ENCODE results near the gene C19orf85.

The C19orf85 gene

DNA sequence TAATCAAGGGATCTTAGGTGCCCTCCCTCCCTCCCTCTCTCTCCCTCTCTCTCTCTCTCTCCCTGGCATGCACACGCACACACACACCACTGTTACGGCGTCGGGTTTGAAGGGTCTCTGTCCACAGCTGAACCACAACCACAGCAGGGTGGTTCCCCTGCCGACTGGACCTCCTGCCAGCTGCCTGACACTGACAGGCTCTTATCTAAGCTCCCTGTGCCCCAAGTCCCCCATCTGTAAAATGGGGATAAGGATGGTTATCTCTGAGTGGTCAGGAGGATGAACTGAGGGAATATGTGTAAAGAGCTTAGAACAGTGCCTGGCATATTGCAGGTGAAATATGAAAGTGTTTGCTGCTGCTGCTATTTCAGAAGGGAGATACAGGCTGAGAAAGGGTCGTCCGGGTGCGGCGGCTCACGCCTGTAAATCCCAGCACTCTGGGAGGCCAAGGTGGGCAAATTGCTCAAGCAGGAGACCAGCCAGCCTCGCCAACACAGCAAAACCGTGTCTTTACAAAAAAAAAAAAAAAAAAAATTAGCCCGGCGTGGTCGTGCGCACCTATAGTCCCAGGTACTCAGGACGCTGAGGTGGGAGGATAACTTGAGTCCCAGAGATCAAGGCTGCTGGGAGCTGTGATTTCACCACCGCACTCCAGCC is 20.6 kb downstream of the C19orf85 start:
- no peak overlapping the region for H2BK5ac ChIP-seq (ENCODE audit: low read length)
- WGBS (ENCODE audit: extremely low coverage, insufficient coverage, low lambda C conversion rate), result no CpG with 5 or more reads among the region's 18 CpGs
- no peaks in the 10 kb centered on the region for H3K36me3 ChIP-seq (ENCODE audit: control insufficient read depth, insufficient read depth, low read length)
- peaks cover 43% of the 10 kb centered on the region for H3K27me3 ChIP-seq (ENCODE audit: insufficient read depth, low read length, poor library complexity)
- no peak overlapping the region for H2AK5ac ChIP-seq (ENCODE audit: low read length)
- H3K18ac ChIP-seq (ENCODE audit: low read length), result no peak overlapping the region
- no peak overlapping the region for H3K4me3 ChIP-seq (ENCODE audit: low read length)
- H2BK120ac ChIP-seq (ENCODE audit: low read depth, low read length), result no peak overlapping the region
- no peak overlapping the region for H3K4me2 ChIP-seq (ENCODE audit: low read length)
- no peak overlapping the region for H3K4ac ChIP-seq (ENCODE audit: low read depth, low read length)
- no peak overlapping the region for H4K5ac ChIP-seq (ENCODE audit: low read length)
- H3K27ac ChIP-seq (ENCODE audit: low read depth, low read length), result no peak overlapping the region
- H4K8ac ChIP-seq (ENCODE audit: low read depth, low read length), result no peak overlapping the region
- no peaks in the 10 kb centered on the region for H3K79me1 ChIP-seq (ENCODE audit: low read length)
- DNase-seq, result no peak
- H3K23ac ChIP-seq (ENCODE audit: low read length), result no peak overlapping the region
- H3K9ac ChIP-seq (ENCODE audit: low read length), result no peak overlapping the region
- H3K79me2 ChIP-seq (ENCODE audit: control insufficient read depth, insufficient read depth, low read length), result no peaks in the 10 kb centered on the region
- H3K4me1 ChIP-seq (ENCODE audit: control insufficient read depth, low read depth, low read length), result no peaks in the 10 kb centered on the region
- H2BK15ac ChIP-seq (replicated peaks; ENCODE audit: low read depth), result no peak overlapping the region
- H3K56ac ChIP-seq (ENCODE audit: low read length), result no peak overlapping the region

GRCh38 chr19:55443045-55443823 is 21.3 kb downstream of the C19orf85 start, which contains the start of gene SHISA7:
Gene SHISA7 (minus strand): TSS chr19:55443300. CDS start chr19:55442863, 437 bp downstream.
- Histone ChIP-seq H4K5ac (ENCODE audit: low read length) (no peak within 1 kb of the TSS), H3K18ac (ENCODE audit: low read length) (no peak within 1 kb of the TSS), H3K4me2 (ENCODE audit: low read length) (no peak within 1 kb of the TSS), H4K8ac (ENCODE audit: low read depth, low read length) (no peak within 1 kb of the TSS), H2BK120ac (ENCODE audit: low read depth, low read length) (no peak within 1 kb of the TSS), H2BK5ac (ENCODE audit: low read length) (no peak within 1 kb of the TSS), H3K4ac (ENCODE audit: low read depth, low read length) (no peak within 1 kb of the TSS), H3K27me3 (ENCODE audit: insufficient read depth, low read length, poor library complexity) (peaks cover 43% of the 10 kb centered on the region), H3K27ac (ENCODE audit: low read depth, low read length) (no peak within 1 kb of the TSS), H3K79me2 (ENCODE audit: control insufficient read depth, insufficient read depth, low read length) (no peaks in the 10 kb centered on the region), H2AK5ac (ENCODE audit: low read length) (no peak within 1 kb of the TSS), H3K23ac (ENCODE audit: low read length) (no peak within 1 kb of the TSS), H3K36me3 (ENCODE audit: control insufficient read depth, insufficient read depth, low read length) (no peaks in the 10 kb centered on the region), H3K9ac (ENCODE audit: low read length) (no peak within 1 kb of the TSS), H3K4me3 (ENCODE audit: low read length) (no peak within 1 kb of the TSS), H3K4me1 (ENCODE audit: control insufficient read depth, low read depth, low read length) (no peaks in the 10 kb centered on the region), H2BK15ac (replicated peaks; ENCODE audit: low read depth) (no peak within 1 kb of the TSS), H3K56ac (ENCODE audit: low read length) (no peak within 1 kb of the TSS), H3K79me1 (ENCODE audit: low read length) (no peaks in the 10 kb centered on the region)
- no peak for DNase-seq
- no CpG with 5 or more reads among the region's 43 CpGs for WGBS (ENCODE audit: extremely low coverage, insufficient coverage, low lambda C conversion rate)

- H3K23ac ChIP-seq (ENCODE audit: low read length), result no peak overlapping the region
- no peak overlapping the region for H4K5ac ChIP-seq (ENCODE audit: low read length)
- H4K8ac ChIP-seq (ENCODE audit: low read depth, low read length), result no peak overlapping the region
- H3K56ac ChIP-seq (ENCODE audit: low read length), result no peak overlapping the region
- H2AK5ac ChIP-seq (ENCODE audit: low read length), result no peak overlapping the region
- no peak overlapping the region for H3K4ac ChIP-seq (ENCODE audit: low read depth, low read length)
- no peak overlapping the region for H3K4me3 ChIP-seq (ENCODE audit: low read length)
- DNase-seq, result no peak
- H3K4me2 ChIP-seq (ENCODE audit: low read length), result no peak overlapping the region
- peaks cover 43% of the 10 kb centered on the region for H3K27me3 ChIP-seq (ENCODE audit: insufficient read depth, low read length, poor library complexity)
- H2BK120ac ChIP-seq (ENCODE audit: low read depth, low read length), result no peak overlapping the region
- no peak overlapping the region for H2BK5ac ChIP-seq (ENCODE audit: low read length)
- H3K79me1 ChIP-seq (ENCODE audit: low read length), result no peaks in the 10 kb centered on the region
- H3K36me3 ChIP-seq (ENCODE audit: control insufficient read depth, insufficient read depth, low read length), result no peaks in the 10 kb centered on the region
- H3K4me1 ChIP-seq (ENCODE audit: control insufficient read depth, low read depth, low read length), result no peaks in the 10 kb centered on the region
- no peak overlapping the region for H3K9ac ChIP-seq (ENCODE audit: low read length)
- H3K18ac ChIP-seq (ENCODE audit: low read length), result no peak overlapping the region
- no peak overlapping the region for H3K27ac ChIP-seq (ENCODE audit: low read depth, low read length)
- no peaks in the 10 kb centered on the region for H3K79me2 ChIP-seq (ENCODE audit: control insufficient read depth, insufficient read depth, low read length)
- no CpG with 5 or more reads among the region's 72 CpGs for WGBS (ENCODE audit: extremely low coverage, insufficient coverage, low lambda C conversion rate)
- no peak overlapping the region for H2BK15ac ChIP-seq (replicated peaks; ENCODE audit: low read depth)
Observed at GRCh38 chr19:55442372-55442961, 22.1 kb downstream of the C19orf85 start.

GRCh38 chr19:55441692-55442321 is 22.7 kb downstream of the C19orf85 start:
- Histone ChIP-seq H2BK120ac (ENCODE audit: low read depth, low read length) (no peak overlapping the region), H4K8ac (ENCODE audit: low read depth, low read length) (no peak overlapping the region), H3K27ac (ENCODE audit: low read depth, low read length) (no peak overlapping the region), H3K18ac (ENCODE audit: low read length) (no peak overlapping the region), H3K4me3 (ENCODE audit: low read length) (no peak overlapping the region), H2BK15ac (replicated peaks; ENCODE audit: low read depth) (no peak overlapping the region), H3K4me2 (ENCODE audit: low read length) (no peak overlapping the region), H3K4me1 (ENCODE audit: control insufficient read depth, low read depth, low read length) (no peaks in the 10 kb centered on the region), H3K79me2 (ENCODE audit: control insufficient read depth, insufficient read depth, low read length) (no peaks in the 10 kb centered on the region), H2BK5ac (ENCODE audit: low read length) (no peak overlapping the region), H3K27me3 (ENCODE audit: insufficient read depth, low read length, poor library complexity) (peaks cover 43% of the 10 kb centered on the region), H3K56ac (ENCODE audit: low read length) (no peak overlapping the region), H3K79me1 (ENCODE audit: low read length) (no peaks in the 10 kb centered on the region), H3K36me3 (ENCODE audit: control insufficient read depth, insufficient read depth, low read length) (no peaks in the 10 kb centered on the region), H3K4ac (ENCODE audit: low read depth, low read length) (no peak overlapping the region), H3K9ac (ENCODE audit: low read length) (no peak overlapping the region), H2AK5ac (ENCODE audit: low read length) (no peak overlapping the region), H3K23ac (ENCODE audit: low read length) (no peak overlapping the region), H4K5ac (ENCODE audit: low read length) (no peak overlapping the region)
- DNase-seq, result peak; percentile 56
- no CpG with 5 or more reads among the region's 39 CpGs for WGBS (ENCODE audit: extremely low coverage, insufficient coverage, low lambda C conversion rate)

GRCh38 chr19:55441319-55441691 is 23.2 kb downstream of the C19orf85 start:
- Histone ChIP-seq H3K27me3 (ENCODE audit: insufficient read depth, low read length, poor library complexity) (peaks cover 43% of the 10 kb centered on the region), H3K36me3 (ENCODE audit: control insufficient read depth, insufficient read depth, low read length) (no peaks in the 10 kb centered on the region), H2BK5ac (ENCODE audit: low read length) (no peak overlapping the region), H3K79me1 (ENCODE audit: low read length) (no peaks in the 10 kb centered on the region), H2AK5ac (ENCODE audit: low read length) (no peak overlapping the region), H3K4me3 (ENCODE audit: low read length) (no peak overlapping the region), H3K56ac (ENCODE audit: low read length) (no peak overlapping the region), H3K4ac (ENCODE audit: low read depth, low read length) (no peak overlapping the region), H3K4me1 (ENCODE audit: control insufficient read depth, low read depth, low read length) (no peaks in the 10 kb centered on the region), H3K18ac (ENCODE audit: low read length) (no peak overlapping the region), H2BK120ac (ENCODE audit: low read depth, low read length) (no peak overlapping the region), H3K23ac (ENCODE audit: low read length) (no peak overlapping the region), H3K9ac (ENCODE audit: low read length) (no peak overlapping the region), H3K79me2 (ENCODE audit: control insufficient read depth, insufficient read depth, low read length) (no peaks in the 10 kb centered on the region), H3K27ac (ENCODE audit: low read depth, low read length) (no peak overlapping the region), H4K5ac (ENCODE audit: low read length) (no peak overlapping the region), H4K8ac (ENCODE audit: low read depth, low read length) (no peak overlapping the region), H3K4me2 (ENCODE audit: low read length) (no peak overlapping the region), H2BK15ac (replicated peaks; ENCODE audit: low read depth) (no peak overlapping the region)
- no CpG with 5 or more reads among the region's 21 CpGs for WGBS (ENCODE audit: extremely low coverage, insufficient coverage, low lambda C conversion rate)
- no peak for DNase-seq
